Epithelial cell of esophagus (primary cell): ENCODE data around the gene MAGI2.

Experiments used
- DNase-seq: peaks from one replicate; pipeline ENCODE4 v3.0.0; 2010; ENCODE audit warnings: low read depth
- H3K4me3 ChIP-seq: 2 replicates; pipeline ENCODE4 v1.5.1; 2011; ENCODE audit warnings: mild to moderate bottlenecking, low read length, control low read depth
- CTCF ChIP-seq: IDR thresholded peaks from 2 replicates; pipeline ENCODE4 v1.5.1; 2011; ENCODE audit warnings: low read depth, mild to moderate bottlenecking, low read length, control low read depth, inconsistent platforms; ENCODE audit not compliant: insufficient read depth; ENCODE audit errors: missing control alignments

Gene MAGI2

GRCh38 chr7:78234634-78235033, 1218.8 kb downstream of the MAGI2 start:
- no peak for TF ChIP-seq CTCF
- no peak overlapping the region for H3K4me3 ChIP-seq
- no peak for DNase-seq

- no peak overlapping the region for H3K4me3 ChIP-seq
- TF ChIP-seq CTCF: no peak
- peak; percentile 4 for DNase-seq
Measured at GRCh38 chr7:78232806-78233205, 1220.7 kb downstream of the MAGI2 start.

GRCh38 chr7:78226059-78226719, 1227.3 kb downstream of the MAGI2 start:
- DNase-seq: peak; percentile 53
- TF ChIP-seq CTCF: peak; percentile 60
- H3K4me3 ChIP-seq: no peak overlapping the region

- TF ChIP-seq CTCF: no peak
- no peak overlapping the region for H3K4me3 ChIP-seq
- no peak for DNase-seq
Measured at GRCh38 chr7:78225534-78225933, 1227.9 kb downstream of the MAGI2 start.

GRCh38 chr7:78224923-78225322, 1228.5 kb downstream of the MAGI2 start:
- no peak for TF ChIP-seq CTCF
- DNase-seq: no peak

GRCh38 chr7:78223598-78223997, 1229.9 kb downstream of the MAGI2 start:
- TF ChIP-seq CTCF: no peak
- H3K4me3 ChIP-seq: no peak overlapping the region
- no peak for DNase-seq

More at GRCh38 chr7:78224923-78225322, 1228.5 kb downstream of the MAGI2 start:
- no peak overlapping the region for H3K4me3 ChIP-seq

- TF ChIP-seq CTCF: no peak
- H3K4me3 ChIP-seq: no peak overlapping the region
- DNase-seq: no peak
Measured at GRCh38 chr7:78222001-78222751, 1231.3 kb downstream of the MAGI2 start.
